Mesenchymal stem cell (in vitro differentiated cells and primary cell): Measurements from ENCODE around the gene GSTO1.
A peak's percentile ranks its signal among the peaks of the same experiment; 100 is the strongest.

Experiments used
- DNase-seq: peaks from one replicate; pipeline ENCODE4 v3.0.0-alpha.2; 2013
- H2AFZ ChIP-seq: one replicate; pipeline ENCODE4 v1.6.1; 2013; ENCODE audit warnings: low read depth, mild to moderate bottlenecking, control low read depth, inconsistent platforms, low read length, moderate library complexity
- H2AK5ac ChIP-seq: 2 replicates; pipeline ENCODE4 v1.6.1; 2013; ENCODE audit warnings: low read length, moderate library complexity, mild to moderate bottlenecking, inconsistent platforms; ENCODE audit not compliant: severe bottlenecking
- H2BK120ac ChIP-seq: one replicate; pipeline ENCODE4 v1.6.1; 2013; ENCODE audit warnings: low read depth, mild to moderate bottlenecking, inconsistent platforms, low read length, moderate library complexity
- H2BK12ac ChIP-seq, 2 experiments: one replicate each; pipeline ENCODE4 v1.6.1; 2013; ENCODE audit warnings: inconsistent platforms in 2 of 2, low read length in 2 of 2, mild to moderate bottlenecking in 2 of 2, moderate library complexity in 2 of 2, control low read depth in 1 of 2
- H2BK15ac ChIP-seq: one replicate; pipeline ENCODE4 v1.6.1; 2013; ENCODE audit warnings: mild to moderate bottlenecking, low read depth, inconsistent platforms; ENCODE audit not compliant: poor library complexity, severe bottlenecking
- H2BK5ac ChIP-seq: 2 replicates; pipeline ENCODE4 v1.6.1; 2013; ENCODE audit warnings: low read depth, mild to moderate bottlenecking, low read length, control low read depth, inconsistent platforms; ENCODE audit not compliant: poor library complexity, severe bottlenecking
- H3K14ac ChIP-seq, 2 experiments: one replicate each; pipeline ENCODE4 v1.6.1; 2013; ENCODE audit warnings: inconsistent platforms in 2 of 2, low read length in 2 of 2, control low read depth in 1 of 2, mild to moderate bottlenecking in 1 of 2, moderate library complexity in 1 of 2
- H3K18ac ChIP-seq, 2 experiments: one replicate each; pipeline ENCODE4 v1.6.1; 2013; ENCODE audit warnings: inconsistent platforms in 2 of 2, low read length in 2 of 2, control low read depth in 1 of 2, low read depth in 1 of 2, mild to moderate bottlenecking in 1 of 2
- H3K23ac ChIP-seq, 2 experiments: one replicate each; pipeline ENCODE4 v1.6.1; 2013; ENCODE audit warnings: inconsistent platforms in 2 of 2, low read length in 2 of 2, mild to moderate bottlenecking in 2 of 2, moderate library complexity in 2 of 2, control low read depth in 1 of 2
- H3K27ac ChIP-seq: 2 replicates; pipeline ENCODE4 v1.5.1; 2013; ENCODE audit warnings: mild to moderate bottlenecking, moderate library complexity, low read length, control low read depth, inconsistent platforms; ENCODE audit not compliant: poor library complexity, severe bottlenecking
- H3K27me3 ChIP-seq, 2 experiments: 2 replicates each; pipeline versions ENCODE4 v1.6.1 to v1.7.0; 2013; ENCODE audit warnings: low read length in 2 of 2, mild to moderate bottlenecking in 2 of 2, moderate library complexity in 2 of 2, control low read depth in 1 of 2, inconsistent platforms in 1 of 2; ENCODE audit not compliant: control insufficient read depth in 1 of 2, insufficient read depth in 1 of 2
- H3K36me3 ChIP-seq, 2 experiments: 2 replicates each; pipeline versions ENCODE4 v1.6.1 to v1.7.0; 2013; ENCODE audit warnings: low read length in 2 of 2, control low read depth in 1 of 2, inconsistent platforms in 1 of 2, low read depth in 1 of 2, mild to moderate bottlenecking in 1 of 2; ENCODE audit not compliant: insufficient read depth in 2 of 2, control insufficient read depth in 1 of 2
- H3K4ac ChIP-seq, 2 experiments: one replicate each; pipeline ENCODE4 v1.6.1; 2013; ENCODE audit warnings: inconsistent platforms in 2 of 2, low read length in 2 of 2, mild to moderate bottlenecking in 2 of 2, moderate library complexity in 2 of 2, control low read depth in 1 of 2, low read depth in 1 of 2
- H3K4me1 ChIP-seq: 2 replicates; pipeline ENCODE4 v1.6.1; 2013; ENCODE audit warnings: low read depth, low read length, control low read depth; ENCODE audit not compliant: control insufficient read depth, insufficient read depth
- H3K4me2 ChIP-seq: 2 replicates; pipeline ENCODE4 v1.6.1; 2013; ENCODE audit warnings: low read length, mild to moderate bottlenecking, inconsistent platforms; ENCODE audit not compliant: poor library complexity, severe bottlenecking
- H3K4me3 ChIP-seq, 2 experiments: 2 replicates each; pipeline versions ENCODE4 v1.5.1 to v1.7.0; 2013; ENCODE audit warnings: low read length in 2 of 2, mild to moderate bottlenecking in 2 of 2, control low read depth in 1 of 2, low read depth in 1 of 2; ENCODE audit not compliant: insufficient read depth in 1 of 2
- H3K79me1 ChIP-seq: replicated peaks from 2 replicates; pipeline ENCODE4 v1.6.1; 2013; ENCODE audit warnings: mild to moderate bottlenecking, control low read depth, low read length, inconsistent platforms; ENCODE audit not compliant: poor library complexity, severe bottlenecking
- H3K9ac ChIP-seq: 2 replicates; pipeline ENCODE4 v1.7.0; 2013; ENCODE audit warnings: mild to moderate bottlenecking, low read length, moderate library complexity
- H3K9me3 ChIP-seq: 2 replicates; pipeline ENCODE4 v1.7.0; 2013; ENCODE audit warnings: mild to moderate bottlenecking, low read length; ENCODE audit not compliant: control insufficient read depth
- H4K8ac ChIP-seq: one replicate; pipeline ENCODE4 v1.6.1; 2013; ENCODE audit warnings: inconsistent platforms, mild to moderate bottlenecking, low read length, moderate library complexity
- H4K91ac ChIP-seq: one replicate; pipeline ENCODE4 v1.6.1; 2013; ENCODE audit warnings: mild to moderate bottlenecking, low read length, inconsistent platforms
- WGBS: methylation state at CpG from one replicate; pipeline ENCODE4 v1.1.7; 2013; ENCODE audit warnings: mixed read lengths; 5-methylcytosine and 5-hydroxymethylcytosine counted together

The GSTO1 gene

GRCh38 chr10:104296687-104297436, 42.2 kb downstream of the GSTO1 start:
- Histone ChIP-seq H3K4me1 (peaks cover 19% of the 10 kb centered on the region), H3K9me3 (no peaks in the 10 kb centered on the region), H3K23ac (no peak overlapping the region), H3K18ac (no peak overlapping the region), H2BK5ac (no peak overlapping the region), H3K14ac (no peak overlapping the region), H3K4me3 (no peak overlapping the region), H3K27me3 (no peaks in the 10 kb centered on the region), H2AFZ (no peak overlapping the region), H2AK5ac (no peak overlapping the region), H3K79me1 (no peaks in the 10 kb centered on the region), H4K91ac (no peak overlapping the region), H2BK15ac (no peak overlapping the region), H4K8ac (no peak overlapping the region), H3K36me3 (no peaks in the 10 kb centered on the region), H3K4ac (no peak overlapping the region), H2BK12ac (no peak overlapping the region), H3K4me2 (no peak overlapping the region), H3K27ac (peak overlapping the region; percentile 37), H3K9ac (peak overlapping the region; percentile 91), H2BK120ac (no peak overlapping the region)
- WGBS = 95% methylated on average over 10 of the region's 10 CpGs
- DNase-seq = no peak

GRCh38 chr10:104297697-104298660, 43.3 kb downstream of the GSTO1 start:
- no peak overlapping the region for H2AK5ac ChIP-seq
- no peaks in the 10 kb centered on the region for H3K9me3 ChIP-seq

GRCh38 chr10:104299031-104299904, 44.6 kb downstream of the GSTO1 start:
- no peak overlapping the region for H3K14ac ChIP-seq
- H3K9ac ChIP-seq = peak overlapping the region; percentile 91
- H4K8ac ChIP-seq = no peak overlapping the region
- no peaks in the 10 kb centered on the region for H3K79me1 ChIP-seq
- peak overlapping the region in 1 of 2 experiments; percentile 75 for H2BK12ac ChIP-seq
- H3K36me3 ChIP-seq = no peaks in the 10 kb centered on the region
- no peak overlapping the region for H2BK120ac ChIP-seq
- H2BK5ac ChIP-seq = no peak overlapping the region
- H3K27ac ChIP-seq = no peak overlapping the region
- 89% methylated on average over 13 of the region's 13 CpGs for WGBS
- no peak overlapping the region for H3K4ac ChIP-seq
- H3K4me3 ChIP-seq = peak overlapping the region in 1 of 2 experiments; percentile 31
- no peak overlapping the region for H4K91ac ChIP-seq
- no peak overlapping the region for H2AFZ ChIP-seq
- no peak overlapping the region for H3K23ac ChIP-seq
- peak overlapping the region; percentile 1 to 13 for H3K18ac ChIP-seq
- no peak for DNase-seq
- H2AK5ac ChIP-seq = peak overlapping the region; percentile 65
- no peak overlapping the region for H3K4me2 ChIP-seq
- no peak overlapping the region for H2BK15ac ChIP-seq
- H3K27me3 ChIP-seq = no peaks in the 10 kb centered on the region
- H3K9me3 ChIP-seq = no peaks in the 10 kb centered on the region
- H3K4me1 ChIP-seq = peaks cover 19% of the 10 kb centered on the region

More at GRCh38 chr10:104297697-104298660, 43.3 kb downstream of the GSTO1 start:
- Histone ChIP-seq H4K91ac (peak overlapping the region; percentile 25), H2BK120ac (no peak overlapping the region), H3K4me3 (no peak overlapping the region), H3K14ac (no peak overlapping the region), H3K27me3 (no peaks in the 10 kb centered on the region), H3K18ac (no peak overlapping the region), H3K9ac (peak overlapping the region; percentile 91), H3K4me2 (peak overlapping the region; percentile 26), H2BK5ac (no peak overlapping the region), H2BK15ac (no peak overlapping the region), H2BK12ac (no peak overlapping the region), H2AFZ (no peak overlapping the region), H4K8ac (no peak overlapping the region), H3K79me1 (no peaks in the 10 kb centered on the region), H3K27ac (no peak overlapping the region), H3K4me1 (peaks cover 19% of the 10 kb centered on the region), H3K23ac (no peak overlapping the region), H3K4ac (no peak overlapping the region), H3K36me3 (no peaks in the 10 kb centered on the region)
- 56% methylated on average over 14 of the region's 17 CpGs for WGBS
- DNase-seq = no peak
